GM19239 (cell line): ENCODE data around the gene FIGN.

ENCODE experiments used
- DNase-seq: peaks from one replicate; pipeline ENCODE4 v3.0.0; 2011; ENCODE audit warnings: low spot score; ENCODE audit not compliant: insufficient read length
- FAIRE-seq: peaks from 2 replicates; lab custom pipeline; 2011; peaks lifted over from hg19 to GRCh38; lab: Jason Lieb, UNC

Gene FIGN, protein sequence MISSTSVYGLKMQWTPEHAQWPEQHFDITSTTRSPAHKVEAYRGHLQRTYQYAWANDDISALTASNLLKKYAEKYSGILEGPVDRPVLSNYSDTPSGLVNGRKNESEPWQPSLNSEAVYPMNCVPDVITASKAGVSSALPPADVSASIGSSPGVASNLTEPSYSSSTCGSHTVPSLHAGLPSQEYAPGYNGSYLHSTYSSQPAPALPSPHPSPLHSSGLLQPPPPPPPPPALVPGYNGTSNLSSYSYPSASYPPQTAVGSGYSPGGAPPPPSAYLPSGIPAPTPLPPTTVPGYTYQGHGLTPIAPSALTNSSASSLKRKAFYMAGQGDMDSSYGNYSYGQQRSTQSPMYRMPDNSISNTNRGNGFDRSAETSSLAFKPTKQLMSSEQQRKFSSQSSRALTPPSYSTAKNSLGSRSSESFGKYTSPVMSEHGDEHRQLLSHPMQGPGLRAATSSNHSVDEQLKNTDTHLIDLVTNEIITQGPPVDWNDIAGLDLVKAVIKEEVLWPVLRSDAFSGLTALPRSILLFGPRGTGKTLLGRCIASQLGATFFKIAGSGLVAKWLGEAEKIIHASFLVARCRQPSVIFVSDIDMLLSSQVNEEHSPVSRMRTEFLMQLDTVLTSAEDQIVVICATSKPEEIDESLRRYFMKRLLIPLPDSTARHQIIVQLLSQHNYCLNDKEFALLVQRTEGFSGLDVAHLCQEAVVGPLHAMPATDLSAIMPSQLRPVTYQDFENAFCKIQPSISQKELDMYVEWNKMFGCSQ

DNA sequence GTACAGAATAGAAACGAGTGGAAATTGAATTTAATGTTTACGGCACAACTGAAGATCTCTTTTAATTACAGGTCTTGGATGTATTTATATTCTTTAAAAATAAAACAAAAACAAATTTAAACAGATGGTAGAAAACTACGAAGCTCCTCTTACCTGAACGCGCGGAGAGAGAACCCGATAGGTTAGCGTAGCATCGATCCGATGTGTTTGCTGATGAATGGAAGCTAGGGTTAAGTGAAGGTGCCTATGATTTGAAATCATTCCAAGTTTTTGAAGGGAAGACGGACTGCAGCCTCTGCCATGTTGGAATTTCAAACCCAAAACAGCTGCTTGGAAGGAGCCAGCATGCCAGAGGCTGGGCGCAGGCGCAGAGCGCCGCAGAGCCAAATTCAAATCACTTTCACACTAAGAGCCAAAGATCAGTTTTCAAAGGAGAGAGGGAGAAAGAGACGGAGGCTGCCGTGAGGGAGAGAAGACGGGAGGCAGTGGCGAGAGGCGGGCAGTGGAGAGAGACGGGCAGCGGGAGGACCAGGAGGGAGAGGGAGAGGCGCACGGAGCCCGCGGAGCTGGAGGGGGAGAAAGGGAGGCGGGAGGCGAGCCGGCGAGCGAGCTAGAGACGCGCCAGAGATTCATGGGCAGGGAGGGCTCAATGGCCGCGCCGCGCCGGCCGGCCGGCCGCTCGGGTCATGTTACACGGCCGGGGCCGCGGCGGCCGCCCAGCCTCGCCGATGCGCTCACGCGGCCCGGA is at the start of gene FIGN:
Gene FIGN, minus strand, starts transcription at position 324 of the 748 bp plus-strand sequence. CDS start 1,081 bp downstream, outside the sequence.
- FAIRE-seq (no peak), DNase-seq (no peak)

DNA sequence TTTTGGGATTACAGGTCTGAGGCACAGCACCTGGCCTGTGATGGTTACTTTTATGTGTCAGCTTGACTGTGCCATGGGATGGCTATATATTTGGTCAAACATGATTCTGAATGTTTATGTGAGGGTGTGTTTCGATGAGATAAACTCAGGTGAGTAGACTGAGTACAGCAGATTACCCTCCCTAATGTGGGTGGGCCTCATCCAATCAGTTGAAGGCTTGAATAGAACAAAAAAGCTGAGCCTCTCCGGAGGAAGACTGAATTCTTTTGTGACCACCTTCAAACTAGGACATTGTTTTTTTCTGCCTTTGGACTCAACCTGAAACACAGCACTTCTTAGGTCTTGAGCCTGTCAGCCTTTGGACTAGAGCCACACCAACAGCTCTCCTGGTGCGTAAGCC is 49.4 kb upstream of the FIGN start:
- FAIRE-seq (no peak), DNase-seq (no peak)

DNA sequence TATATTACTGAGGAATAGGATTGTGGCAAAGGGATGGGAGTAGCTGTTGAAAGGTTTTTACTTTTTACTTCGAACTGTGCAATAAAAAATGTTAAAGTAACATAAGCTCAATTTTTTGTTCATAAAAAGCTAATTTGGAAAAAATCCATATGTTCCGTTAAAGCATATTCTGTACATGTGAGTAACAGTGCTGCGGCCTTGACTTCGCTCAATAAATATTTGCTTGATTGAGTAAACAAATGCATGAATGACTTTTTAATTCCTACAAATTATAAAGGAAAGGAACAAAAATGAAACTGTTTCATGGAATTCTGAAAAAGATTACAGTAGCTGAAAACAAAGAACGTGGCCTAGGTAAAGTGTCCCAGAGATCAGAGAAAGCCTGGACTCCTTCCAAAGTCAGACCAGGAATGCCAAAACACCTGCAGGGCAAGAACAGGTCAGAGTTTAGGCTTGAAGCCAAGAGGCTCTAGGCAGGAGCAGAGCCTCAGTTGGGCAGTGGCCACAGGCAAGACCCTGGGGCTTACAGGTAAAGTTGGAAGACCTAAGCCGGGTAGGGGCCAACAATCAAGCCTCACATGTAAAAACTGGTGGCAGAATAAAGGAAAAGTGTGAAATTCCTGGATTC is 44.3 kb upstream of the FIGN start:
- no peak for FAIRE-seq
- DNase-seq, result no peak

DNA sequence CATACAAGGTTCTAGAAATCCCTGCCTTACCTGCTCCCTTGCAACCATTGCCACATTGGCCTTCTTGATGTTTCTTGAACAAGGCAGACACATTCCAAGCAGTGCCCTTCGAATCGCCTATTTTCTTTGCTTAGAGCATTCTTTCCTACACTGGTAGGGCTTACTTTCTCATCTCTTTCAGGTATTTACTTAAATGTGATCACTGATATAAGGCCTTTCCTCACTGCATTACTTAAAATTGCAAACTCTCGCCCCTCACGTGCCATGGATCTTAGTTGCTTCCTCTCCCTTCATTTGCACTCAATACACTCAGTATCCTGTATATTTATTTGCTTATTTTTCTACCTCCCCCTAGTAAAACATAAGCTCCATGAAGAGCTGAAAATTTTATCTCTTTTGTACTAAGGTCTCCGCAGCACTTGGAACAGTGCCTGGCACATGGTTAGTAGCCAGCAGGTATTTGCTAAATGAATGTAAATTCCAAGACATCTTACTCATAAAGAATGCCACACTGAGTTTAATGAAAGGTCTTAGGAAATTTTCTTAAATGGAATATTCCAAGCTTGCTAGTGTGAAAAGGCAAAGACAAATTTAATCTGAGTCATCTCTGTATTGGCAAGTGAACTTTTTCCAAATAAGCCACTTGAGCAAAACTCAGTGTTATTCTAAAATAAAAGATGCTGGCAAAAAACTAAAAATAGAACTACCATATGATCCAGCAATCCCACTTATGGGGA is 42.4 kb upstream of the FIGN start:
- FAIRE-seq, result no peak
- no peak for DNase-seq

DNA sequence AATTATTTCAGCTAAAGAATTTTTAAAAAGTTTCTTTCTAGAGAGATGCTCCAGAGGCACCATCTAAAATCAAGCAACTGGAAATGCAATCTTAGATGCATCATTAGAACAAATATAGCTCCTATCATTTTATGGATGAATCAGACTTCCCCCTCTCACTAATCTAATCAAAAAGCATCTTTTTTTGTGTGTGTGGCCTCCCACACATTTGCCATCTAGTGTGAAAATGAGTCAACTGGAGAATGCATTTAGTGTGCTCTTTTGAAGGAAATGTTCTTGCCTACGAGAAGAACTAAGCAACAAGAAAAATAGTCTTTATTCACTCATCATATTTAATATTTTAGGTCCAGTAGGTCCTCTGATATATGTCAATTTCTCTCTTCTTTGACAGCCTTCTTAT is 39.5 kb upstream of the FIGN start:
- no peak for FAIRE-seq
- no peak for DNase-seq

DNA sequence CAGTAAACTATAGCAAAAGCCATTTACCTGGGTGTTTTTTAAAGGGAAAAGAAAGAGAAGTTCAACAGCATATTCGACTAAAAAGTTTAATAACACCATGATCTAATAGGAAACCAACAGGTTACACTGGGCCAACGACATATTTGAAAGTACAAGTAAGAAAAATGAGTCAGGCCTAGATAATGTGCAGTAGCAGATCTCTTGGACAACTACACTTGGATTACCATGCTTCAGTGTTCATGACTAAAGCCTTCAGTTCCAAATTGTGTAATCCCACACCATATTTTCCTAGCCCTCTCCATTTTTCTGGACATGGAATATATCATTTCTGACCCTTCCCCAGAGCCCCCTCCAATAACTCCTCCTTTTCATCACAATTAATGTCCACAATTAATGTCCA is 39.1 kb upstream of the FIGN start:
- no peak for DNase-seq

DNA sequence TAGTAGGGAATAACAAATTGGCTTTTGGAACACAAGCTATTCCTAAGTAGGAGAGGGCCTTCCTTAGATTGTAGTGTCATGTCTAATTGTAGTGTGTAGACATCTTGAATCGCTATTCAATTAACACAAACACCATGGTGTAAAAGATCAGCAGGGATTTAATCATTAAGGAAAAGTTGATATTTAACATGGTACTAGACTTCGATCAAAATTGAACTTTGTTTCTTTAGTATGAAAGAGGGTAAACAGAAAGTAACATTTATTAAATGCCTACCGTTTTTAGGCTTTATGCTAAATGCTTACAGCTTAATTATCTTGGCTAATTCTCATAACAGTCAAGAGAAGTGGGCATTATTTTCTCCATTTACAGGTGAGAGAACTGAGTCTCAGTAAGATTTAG is 37.5 kb upstream of the FIGN start:
- DNase-seq (no peak), FAIRE-seq (no peak)

More for the DNA sequence above, 39.1 kb upstream of the FIGN start:
- FAIRE-seq, result no peak

DNA sequence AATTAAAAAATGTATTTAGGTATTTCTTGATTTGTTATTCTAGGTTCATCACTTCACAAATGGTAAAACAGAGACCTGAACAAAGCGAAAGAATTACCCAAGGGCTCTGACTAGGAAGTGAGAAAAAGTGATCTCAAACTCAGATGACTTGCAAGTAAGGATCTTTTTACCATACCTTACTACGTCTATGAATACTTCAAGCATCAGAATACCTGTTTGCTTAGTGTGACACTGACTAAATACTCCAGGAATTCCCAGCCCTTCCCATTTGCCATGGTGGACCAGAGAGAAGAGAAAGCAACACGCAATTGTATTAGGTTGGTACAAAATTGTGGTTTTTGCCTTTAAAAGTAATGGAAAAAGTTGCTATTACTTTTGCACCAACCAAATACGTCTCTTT is 35.8 kb upstream of the FIGN start:
- DNase-seq (no peak), FAIRE-seq (no peak)

DNA sequence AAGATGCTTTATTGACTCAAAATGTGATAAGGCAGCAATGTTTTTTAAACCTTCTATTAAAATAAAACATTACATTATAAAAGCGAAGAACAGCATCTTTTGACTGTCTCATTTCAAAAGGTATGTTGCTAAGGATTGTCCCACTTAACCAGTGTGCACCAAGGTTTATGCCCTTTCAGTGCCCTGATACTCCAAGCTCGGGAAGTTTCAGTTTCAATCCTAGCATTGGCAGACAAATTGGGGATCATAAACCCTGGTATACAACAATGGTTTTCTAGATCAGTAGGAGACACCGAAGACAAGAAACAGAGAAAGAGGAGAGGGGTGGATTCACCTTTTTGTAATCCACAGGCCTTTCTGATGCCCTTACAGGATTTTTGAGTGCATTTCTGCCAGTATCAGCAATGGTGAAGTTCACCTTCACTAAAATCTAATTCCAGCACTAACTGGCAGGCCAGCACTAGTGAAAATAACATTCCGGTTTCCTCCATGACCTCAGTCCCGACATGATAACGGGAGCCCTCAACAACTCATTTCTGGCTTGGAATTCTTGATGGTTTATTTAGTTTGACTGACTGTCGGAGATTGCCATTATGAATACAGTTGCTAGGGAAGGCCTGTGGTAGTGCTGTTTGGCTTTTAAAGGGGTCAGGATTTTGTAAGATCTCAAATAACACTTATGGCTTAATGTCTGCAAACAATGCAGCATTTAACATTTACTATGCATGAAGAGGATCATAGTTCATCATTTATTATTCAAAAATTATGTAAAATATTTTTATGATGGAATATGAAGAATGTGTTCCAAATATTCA is 33.3 kb upstream of the FIGN start:
- FAIRE-seq (no peak), DNase-seq (no peak)

DNA sequence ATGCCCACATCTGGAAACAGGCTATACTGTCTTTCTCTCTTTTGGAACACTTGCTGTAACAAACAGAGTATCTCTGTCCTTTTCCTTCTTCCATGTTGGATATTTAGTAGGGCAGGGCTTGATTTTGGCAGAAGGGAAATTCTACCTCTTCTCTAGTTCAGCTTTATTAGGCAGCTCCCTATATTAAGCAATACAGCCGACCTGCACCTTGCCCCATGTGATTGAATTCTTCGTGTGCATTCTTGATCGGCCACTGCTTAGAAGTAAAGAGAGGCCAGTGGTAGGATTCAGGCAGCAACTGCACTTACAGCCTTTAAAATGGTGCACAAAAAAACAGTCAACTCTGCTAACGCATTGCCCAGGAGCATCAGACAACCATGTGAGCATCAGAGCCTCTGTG is 31.3 kb upstream of the FIGN start:
- DNase-seq (no peak), FAIRE-seq (no peak)

DNA sequence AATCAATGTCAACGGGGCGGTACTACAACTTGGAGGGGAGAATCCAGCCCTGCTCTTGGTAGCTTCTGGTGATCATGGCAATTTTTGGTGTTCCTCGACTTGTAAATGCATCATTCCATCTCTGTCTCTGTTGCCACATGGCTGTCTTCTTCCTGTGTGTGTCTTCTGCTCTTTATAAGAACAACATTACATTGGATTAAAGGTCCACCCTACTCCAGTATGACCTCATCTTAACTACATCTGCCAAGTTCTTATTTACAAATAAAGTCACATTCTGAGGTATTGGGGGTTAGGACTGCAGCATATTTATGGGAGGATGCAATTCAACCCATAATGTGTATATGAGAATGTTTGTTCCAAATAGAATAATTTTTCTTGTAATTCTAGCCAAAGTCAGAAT is 28.8 kb upstream of the FIGN start:
- DNase-seq (no peak), FAIRE-seq (no peak)

DNA sequence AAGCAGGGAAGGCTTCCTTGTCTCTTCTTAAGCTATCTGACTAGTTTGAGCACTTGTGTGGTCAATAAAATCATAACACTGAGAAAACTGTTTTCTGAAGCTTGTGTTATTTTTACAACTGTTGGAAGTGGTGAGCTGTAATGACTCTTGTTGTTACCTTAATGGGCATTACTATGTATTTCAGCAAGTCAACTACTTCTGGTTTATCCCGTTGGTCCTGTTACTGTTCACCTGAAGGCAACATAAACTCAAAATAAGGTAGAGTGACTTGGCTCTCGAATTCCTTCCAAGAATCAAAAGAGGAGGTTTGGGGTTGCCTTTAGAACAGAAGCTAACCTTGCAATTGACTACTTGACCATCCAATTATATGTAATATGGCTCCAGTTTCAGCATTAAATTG is 23.2 kb upstream of the FIGN start:
- FAIRE-seq, result no peak

DNA sequence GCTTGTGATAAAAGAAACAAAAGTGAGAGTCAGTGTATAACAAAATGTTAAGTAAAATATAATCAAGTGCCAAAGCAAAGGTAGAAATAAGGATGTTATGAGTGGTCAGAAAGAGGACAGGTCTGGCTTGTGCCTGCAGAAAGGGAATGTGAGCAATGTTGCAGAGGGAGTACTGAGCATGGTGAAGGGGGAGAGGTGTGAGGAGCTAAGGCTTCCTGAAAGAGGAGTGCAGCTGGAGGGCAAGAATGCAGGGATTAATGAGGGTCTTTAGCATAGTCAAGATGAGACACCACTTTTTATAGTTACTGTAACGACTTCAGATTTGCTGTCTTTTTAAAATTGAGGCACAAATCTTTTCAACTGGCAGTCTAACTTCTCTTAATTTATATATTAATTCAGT is 22.0 kb upstream of the FIGN start:
- DNase-seq (no peak), FAIRE-seq (no peak)

More for the DNA sequence above, 23.2 kb upstream of the FIGN start:
- DNase-seq, result no peak

DNA sequence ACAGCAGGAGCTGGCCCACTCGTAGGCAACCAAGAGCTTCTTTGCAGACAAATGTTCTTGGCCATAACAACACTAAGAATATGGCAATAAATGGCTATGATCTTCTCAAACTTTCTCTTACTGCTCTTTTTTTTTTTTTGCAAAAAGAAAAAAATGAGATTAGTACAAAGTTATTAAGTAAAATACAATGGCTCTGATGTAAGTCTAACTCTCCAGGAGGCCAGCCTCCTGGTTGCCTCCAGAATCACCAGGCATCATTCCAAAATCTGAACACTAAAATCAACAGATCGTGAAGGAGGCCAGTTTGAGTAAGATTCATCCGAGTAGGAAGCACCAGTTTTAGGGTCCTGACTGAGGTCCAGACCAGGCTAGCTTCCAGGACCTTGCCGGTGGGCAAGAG is 20.8 kb upstream of the FIGN start:
- DNase-seq, result no peak
- FAIRE-seq, result no peak

DNA sequence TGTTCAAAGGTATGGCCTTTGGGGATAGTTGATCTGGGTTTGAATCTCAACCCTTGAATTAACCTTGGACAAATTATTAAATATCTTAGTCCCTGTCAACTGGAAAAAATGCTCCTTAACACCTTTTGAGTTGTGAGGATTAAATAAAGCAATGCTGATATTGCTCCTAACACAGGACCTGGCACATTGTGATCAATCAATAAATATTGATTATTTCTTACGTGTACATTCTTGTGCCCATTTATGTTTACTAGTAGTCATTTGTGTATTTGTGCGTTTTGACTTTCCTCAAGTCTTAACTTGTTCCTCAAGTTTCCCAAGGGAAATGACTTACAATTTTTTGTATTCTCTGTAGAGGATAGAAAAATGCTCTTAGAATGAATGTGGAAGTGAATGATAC is 19.6 kb upstream of the FIGN start:
- FAIRE-seq, result no peak
- DNase-seq, result no peak

DNA sequence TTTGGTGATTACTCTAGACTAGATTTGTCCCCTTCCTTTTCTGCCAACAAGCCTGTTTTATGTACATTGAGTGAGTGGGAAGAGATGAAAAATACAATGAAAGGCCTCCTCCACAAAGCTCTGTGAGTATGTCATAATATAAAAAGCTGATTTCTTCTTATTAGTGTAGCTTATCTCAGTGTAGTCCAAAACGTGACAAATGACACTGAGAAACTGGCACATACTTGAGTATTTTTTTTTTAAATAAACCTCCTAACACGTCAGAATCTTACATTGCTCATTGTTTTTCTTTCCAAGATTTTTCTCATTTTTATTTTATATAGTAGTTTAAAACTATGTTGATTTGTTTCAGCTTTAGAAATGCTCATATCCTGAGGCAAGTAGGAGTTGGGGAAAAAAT is 17.9 kb upstream of the FIGN start:
- FAIRE-seq (no peak), DNase-seq (no peak)

DNA sequence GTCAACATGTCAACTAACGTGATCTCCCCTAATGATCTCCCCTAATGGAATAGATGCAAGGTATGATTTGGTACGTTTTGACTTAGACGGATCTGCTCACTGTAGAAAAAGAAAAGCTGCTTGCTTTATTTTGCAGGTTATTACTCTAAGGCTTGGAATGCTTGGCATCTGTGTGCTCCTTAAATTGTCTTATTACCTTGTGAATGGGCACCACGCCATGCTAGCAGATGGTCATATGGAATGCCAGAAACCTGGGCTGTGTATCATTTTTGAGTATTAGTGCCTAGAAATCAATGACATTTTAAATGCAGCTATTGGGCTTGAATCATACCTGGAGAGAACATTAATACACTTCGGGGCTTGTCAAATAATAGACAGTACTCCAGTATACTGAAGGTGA is 16.5 kb upstream of the FIGN start:
- DNase-seq, result no peak
- FAIRE-seq, result no peak

DNA sequence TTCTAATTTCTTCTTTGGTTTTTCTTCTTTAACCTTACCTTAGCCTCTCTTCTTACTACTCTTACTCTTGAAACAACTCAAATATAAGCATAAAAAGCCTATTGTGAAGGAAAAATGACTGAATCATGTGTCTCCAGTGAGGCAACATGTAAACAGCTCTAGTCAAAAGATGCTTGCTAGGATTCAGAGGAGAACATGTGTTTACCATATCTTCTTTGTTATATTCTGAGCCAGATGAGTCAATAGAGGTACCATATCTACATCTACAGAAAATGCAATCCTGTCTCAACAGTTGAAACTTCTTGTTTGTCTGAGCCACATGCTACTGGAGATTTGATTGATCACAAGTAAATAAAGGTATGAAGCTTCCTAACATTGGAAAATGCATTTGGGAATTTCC is 15.9 kb upstream of the FIGN start:
- FAIRE-seq (no peak), DNase-seq (no peak)

DNA sequence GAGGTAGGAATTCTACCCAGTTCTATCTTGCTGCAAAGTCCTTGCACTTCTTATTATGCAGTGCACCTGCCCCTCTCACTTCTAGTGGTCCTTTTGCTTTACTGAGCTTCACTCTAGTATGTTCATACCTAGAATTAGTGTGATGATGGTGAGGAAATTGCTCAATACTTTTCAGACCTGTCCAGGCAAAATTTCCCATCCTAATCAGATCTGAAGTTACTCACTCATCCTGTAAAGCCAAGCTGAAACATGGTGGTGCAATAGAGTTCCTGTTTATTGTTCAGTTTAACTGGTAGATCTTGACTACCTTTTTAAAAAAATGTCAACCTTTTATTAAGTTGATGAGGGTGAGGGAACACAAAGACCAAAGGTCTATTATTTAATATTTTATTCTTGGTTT is 12.6 kb upstream of the FIGN start:
- no peak for DNase-seq
- no peak for FAIRE-seq
